Panc1 (cell line): ENCODE data around the gene INS.

Source experiments
- CTCF ChIP-seq: fragments of 450-650 bp; IDR thresholded peaks from 2 replicates; pipeline ENCODE4 v1.5.1; 2017; ENCODE audit warnings: mild to moderate bottlenecking
- POLR2AphosphoS5 ChIP-seq: IDR thresholded peaks from 2 replicates; pipeline ENCODE4 v1.6.1; 2012; ENCODE audit warnings: mild to moderate bottlenecking, low read depth, low read length, moderate library complexity
- REST ChIP-seq, 2 experiments: IDR thresholded peaks; 2 replicates each; pipeline ENCODE4 v1.6.1; 2011 to 2012; ENCODE audit warnings: low read depth in 2 of 2, control low read depth in 1 of 2, low read length in 1 of 2, mild to moderate bottlenecking in 1 of 2, moderate library complexity in 1 of 2; ENCODE audit not compliant: insufficient read depth in 1 of 2
- TCF7L2 ChIP-seq: IDR thresholded peaks from 2 replicates; pipeline ENCODE4 v1.6.1; 2011; ENCODE audit warnings: mild to moderate bottlenecking, low read depth, low read length, inconsistent platforms

GRCh38 chr11:2114430-2115241, 46.4 kb downstream of the INS start:
- no peak for TF ChIP-seq CTCF
- no peak for TF ChIP-seq TCF7L2
- TF ChIP-seq REST (IDR thresholded peaks at IDR 0.05; ENCODE audit: insufficient read depth in 1 of 2, low read depth in 2 of 2, low read length in 1 of 2), result no peak
- TF ChIP-seq POLR2AphosphoS5, result no peak
